GM18526 (cell line): ENCODE measurements around the gene LEP.

Experiments used
- POLR2A ChIP-seq: IDR thresholded peaks from 3 replicates; pipeline ENCODE4 v1.6.1; 2011; ENCODE audit not compliant: insufficient read length; ENCODE audit errors: extremely low read depth

LEP gene

GRCh38 chr7:128226132-128226980 lies 14.7 kb upstream of the LEP start:
- TF ChIP-seq POLR2A, result no peak

GRCh38 chr7:128227271-128227670 lies 13.8 kb upstream of the LEP start:
- TF ChIP-seq POLR2A, result no peak

GRCh38 chr7:128231021-128231420 lies 10.1 kb upstream of the LEP start:
- TF ChIP-seq POLR2A, result no peak

- TF ChIP-seq POLR2A, result no peak
These were observed 9.4 kb upstream of the LEP start for GRCh38 chr7:128231677-128232076.

- no peak for TF ChIP-seq POLR2A
These were observed 7.6 kb upstream of the LEP start for GRCh38 chr7:128233471-128233870.

GRCh38 chr7:128234476-128235026 lies 6.5 kb upstream of the LEP start:
- no peak for TF ChIP-seq POLR2A

GRCh38 chr7:128235471-128235870 lies 5.6 kb upstream of the LEP start:
- no peak for TF ChIP-seq POLR2A

GRCh38 chr7:128236924-128237586 lies 4.0 kb upstream of the LEP start:
- no peak for TF ChIP-seq POLR2A

- no peak for TF ChIP-seq POLR2A
These were observed 1.6 kb downstream of the LEP start for GRCh38 chr7:128242661-128243060.

GRCh38 chr7:128243273-128243672 lies 2.2 kb downstream of the LEP start:
- TF ChIP-seq POLR2A, result no peak

- TF ChIP-seq POLR2A, result no peak
These were observed 3.8 kb downstream of the LEP start for GRCh38 chr7:128244861-128245260.

- no peak for TF ChIP-seq POLR2A
These were observed 6.0 kb downstream of the LEP start for GRCh38 chr7:128247108-128247507.

GRCh38 chr7:128247640-128248194 lies 6.6 kb downstream of the LEP start:
- TF ChIP-seq POLR2A, result no peak

- TF ChIP-seq POLR2A, result no peak
These were observed 10.3 kb downstream of the LEP start for GRCh38 chr7:128251337-128251736.

- TF ChIP-seq POLR2A, result no peak
These were observed 12.6 kb downstream of the LEP start for GRCh38 chr7:128253701-128254100.

GRCh38 chr7:128254470-128254869 lies 13.4 kb downstream of the LEP start:
- TF ChIP-seq POLR2A, result no peak
